NCI-H2196 (cell line): ENCODE data around the gene FOXF2.
A peak's percentile ranks its signal among the peaks of the same experiment; 100 is the strongest.

Experiments
- DNase-seq: peaks from one replicate; lab custom pipeline; 2025; ENCODE audit not compliant: unreplicated experiment; lab: John Stamatoyannopoulos, UW

FOXF2 gene

GRCh38 chr6:1390133-1390945 is 963 bp downstream of the FOXF2 start:
- DNase-seq, result no peak

DNA sequence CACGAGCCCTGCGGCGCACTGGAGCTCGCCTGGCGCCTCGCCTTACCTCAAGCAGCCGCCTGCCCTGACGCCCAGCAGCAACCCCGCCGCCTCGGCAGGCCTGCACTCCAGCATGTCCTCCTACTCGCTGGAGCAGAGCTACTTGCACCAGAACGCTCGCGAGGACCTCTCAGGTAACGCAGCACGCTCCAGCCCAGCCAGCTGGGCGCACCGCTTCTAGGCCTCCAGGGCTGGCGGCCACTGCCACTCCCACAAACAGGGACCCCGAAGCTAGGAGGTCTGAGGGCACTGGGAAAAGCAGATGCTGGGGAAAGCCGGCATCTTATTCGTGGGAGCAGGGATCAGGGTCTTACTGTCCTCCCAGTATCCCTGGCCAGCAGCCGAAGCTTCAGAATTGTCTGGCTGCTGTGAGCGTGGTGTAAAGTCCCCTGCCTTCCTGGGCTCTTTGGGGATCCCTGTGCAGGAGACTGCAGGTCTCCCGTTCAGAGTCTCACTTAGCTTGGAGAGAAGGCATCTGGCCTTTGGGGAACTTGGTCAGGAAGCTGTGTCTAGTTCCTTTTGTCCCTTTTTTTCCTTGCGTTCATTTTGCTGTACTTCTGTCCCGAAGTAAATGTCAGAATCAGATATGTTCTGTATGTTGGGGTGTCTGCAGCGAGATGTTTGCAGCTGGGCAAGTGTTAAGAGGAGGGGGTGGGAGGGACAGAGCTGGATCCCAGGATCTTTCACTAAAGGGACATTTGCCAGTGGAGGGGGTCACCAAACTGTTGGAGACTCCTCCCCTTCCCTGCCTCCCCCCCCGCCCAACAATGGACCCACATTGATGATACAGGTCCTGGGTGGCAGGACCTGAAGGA is 1.8 kb downstream of the FOXF2 start:
- no peak for DNase-seq

- no peak for DNase-seq
These were observed 2.5 kb downstream of the FOXF2 start for GRCh38 chr6:1391800-1392309.

DNA sequence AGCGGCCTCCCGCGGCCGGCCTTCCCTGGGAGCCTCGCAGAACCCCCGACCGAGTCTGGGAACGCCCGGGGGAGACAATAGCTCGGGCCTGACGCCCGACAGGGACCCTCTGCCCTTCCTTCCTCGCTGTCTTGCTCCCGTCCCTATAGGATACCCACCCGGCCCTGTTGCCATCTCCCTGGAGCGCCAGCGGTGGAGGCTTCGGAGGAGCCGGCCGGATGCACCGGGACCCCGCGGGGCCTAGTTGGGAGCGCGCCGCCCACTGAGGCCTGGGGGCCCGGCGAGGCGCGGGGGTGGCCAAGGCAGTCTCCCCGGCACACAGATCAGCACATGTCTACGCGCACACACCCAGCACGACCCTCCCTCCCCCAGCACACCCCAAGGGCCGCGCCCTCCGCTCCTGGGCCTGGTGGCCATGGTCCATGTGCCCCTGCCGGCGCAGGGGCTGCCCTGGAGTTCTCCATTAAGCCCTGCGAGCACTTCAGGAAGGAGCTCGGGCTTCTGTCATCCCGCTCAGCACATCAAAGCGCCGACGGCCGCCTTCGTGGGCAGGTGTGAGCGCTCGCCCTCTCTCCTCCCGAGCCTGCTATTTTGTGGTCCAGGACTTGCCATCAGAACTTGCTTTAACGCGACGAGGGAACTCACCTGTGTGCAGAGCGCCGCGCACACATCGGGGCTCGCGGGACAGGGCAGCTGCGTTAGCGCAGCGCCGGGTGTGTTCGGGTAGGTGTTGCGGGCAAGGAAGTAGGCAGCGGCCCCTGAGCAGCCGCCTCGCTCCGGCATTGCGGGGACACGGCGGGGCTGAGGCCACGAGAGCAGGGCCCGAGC is 3.7 kb downstream of the FOXF2 start:
- no peak for DNase-seq

DNA sequence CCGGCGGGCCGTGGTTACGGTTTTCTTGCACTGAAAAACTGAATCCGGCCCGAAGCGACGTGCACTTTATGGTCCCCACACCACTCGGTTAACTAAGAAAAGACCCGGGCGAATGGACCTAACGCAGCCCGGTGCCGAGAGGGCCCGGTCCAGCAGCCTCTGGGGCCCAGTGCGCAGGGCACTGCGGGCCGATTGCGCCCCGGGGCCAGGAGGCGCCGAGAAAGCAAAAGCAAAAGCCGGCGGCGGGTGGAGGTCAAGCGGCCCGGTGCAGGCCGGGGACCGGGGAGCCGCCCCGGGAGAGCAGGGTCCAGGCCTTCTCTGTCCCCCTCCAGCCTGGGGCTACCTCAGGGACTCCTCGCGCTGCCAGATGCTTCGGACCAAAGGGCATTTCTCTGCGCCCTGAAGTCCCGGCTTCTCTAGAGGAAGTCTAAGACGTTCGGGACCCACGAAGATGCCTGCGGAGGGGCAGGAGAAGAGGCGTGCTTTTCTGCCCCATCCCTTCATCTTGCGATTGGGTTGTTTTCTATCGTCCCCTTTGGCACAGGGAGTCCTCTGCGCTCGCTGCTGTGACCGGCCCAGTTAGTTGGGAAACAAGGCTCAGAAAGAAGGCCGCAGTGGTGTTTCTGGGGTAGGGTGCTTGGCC is 4.4 kb downstream of the FOXF2 start:
- DNase-seq, result no peak

DNA sequence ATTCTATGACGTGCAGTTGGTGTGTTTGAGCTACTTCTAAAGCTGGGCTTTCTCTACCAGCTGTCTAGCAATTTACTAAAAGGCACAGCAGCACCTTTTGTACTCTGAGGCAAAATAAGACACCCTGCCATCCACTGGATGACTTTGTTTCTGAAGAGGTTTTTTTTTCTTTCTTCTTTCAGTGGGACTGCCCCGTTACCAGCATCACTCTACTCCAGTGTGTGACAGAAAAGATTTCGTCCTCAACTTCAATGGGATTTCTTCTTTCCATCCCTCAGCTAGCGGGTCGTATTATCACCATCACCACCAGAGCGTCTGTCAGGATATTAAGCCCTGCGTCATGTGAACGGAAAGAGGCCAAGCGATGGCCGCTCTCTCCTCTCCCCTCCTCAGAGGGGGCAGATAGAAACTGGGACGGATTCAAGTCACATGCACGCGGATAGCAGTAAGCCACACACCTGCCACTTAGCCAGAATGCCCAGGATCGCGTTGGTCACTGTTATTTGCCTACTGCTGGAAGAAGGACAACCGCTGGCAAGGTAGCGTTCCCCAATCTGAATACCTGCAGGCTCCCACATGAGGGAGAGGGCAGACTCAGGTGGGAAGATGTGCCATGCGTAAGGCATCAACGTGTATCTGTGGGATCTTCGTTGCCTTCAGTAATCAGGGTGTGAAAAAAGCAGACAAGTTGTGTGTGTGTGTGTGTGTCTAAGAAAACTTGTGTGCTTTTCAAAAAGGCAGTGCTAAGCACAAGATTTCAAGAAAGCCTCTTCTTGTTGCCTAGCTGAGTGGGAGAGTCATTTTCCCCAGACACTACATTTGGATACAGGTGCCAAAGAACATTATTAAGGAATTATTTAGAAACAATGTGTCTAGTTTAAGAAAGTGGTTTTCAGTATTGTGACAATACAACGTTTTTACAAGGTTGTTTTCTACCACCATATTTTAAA is 5.4 kb downstream of the FOXF2 start:
- DNase-seq, result no peak

DNA sequence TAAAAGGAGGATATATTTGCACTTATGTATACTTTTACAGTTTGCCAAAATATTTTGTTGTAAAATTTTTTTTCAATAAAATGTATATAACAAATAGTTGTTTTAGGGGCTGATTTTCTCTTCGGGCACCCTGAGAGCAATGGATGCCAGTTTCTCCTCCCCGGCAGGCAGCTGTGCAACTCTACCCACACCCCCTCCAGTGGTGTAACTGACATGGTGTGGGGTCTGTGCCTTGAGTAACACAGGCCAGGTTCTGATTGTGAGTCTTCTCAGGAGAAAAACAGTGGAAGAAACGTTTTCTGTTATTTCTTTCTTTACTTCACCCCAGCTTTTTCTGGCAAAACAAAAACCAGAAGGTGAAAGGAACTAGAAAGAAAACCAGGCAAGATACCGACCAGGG is 6.1 kb downstream of the FOXF2 start:
- DNase-seq, result no peak

- DNase-seq, result no peak
These were observed 6.8 kb downstream of the FOXF2 start for GRCh38 chr6:1395941-1396908.

DNA sequence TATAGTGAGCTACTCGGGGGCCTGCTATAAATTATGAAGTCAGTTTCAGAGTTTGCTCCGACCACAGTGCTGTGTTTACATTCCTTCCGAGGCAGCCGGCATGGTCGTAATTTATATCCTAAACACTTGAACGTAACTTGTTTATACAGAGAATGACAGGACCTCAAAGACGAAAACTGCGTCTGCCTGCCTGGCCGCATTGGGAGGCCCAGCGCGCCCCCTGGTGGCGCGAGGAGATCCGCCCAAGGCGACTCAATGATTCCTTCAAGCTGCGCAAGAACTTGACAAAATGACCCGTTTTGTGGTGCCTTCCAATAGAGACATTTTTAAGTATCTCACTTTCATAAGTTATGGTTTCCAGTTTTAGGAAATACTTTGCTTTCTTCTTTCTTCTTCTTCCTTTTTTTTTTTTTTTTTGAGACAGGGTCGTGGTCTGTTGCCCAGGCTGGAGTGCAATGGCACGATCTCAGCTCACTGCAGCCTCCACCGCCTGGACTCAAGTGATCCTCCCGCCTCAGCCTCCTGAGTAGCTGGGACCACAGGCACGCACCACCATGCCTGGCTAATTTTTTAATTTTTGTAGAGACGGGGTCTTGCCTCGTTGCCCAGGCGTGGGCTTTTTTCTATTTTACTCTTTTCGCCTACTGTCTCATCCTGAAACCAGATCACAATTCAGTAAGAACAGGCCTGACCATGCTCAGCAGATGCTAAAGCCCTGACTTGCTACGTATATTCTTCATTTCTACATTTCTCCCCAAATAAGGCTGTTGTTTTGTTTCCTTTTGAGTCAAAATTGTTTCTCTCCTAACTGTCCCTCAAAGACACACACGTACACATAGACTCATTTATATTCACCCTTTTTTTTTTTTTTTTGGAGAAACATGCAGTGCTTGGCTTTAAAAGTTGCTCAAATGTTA is 7.8 kb downstream of the FOXF2 start:
- DNase-seq, result peak; percentile 75

GRCh38 chr6:1399085-1399780 is 9.9 kb downstream of the FOXF2 start:
- DNase-seq, result no peak

- no peak for DNase-seq
These were observed 10.9 kb downstream of the FOXF2 start for GRCh38 chr6:1400126-1400850.

DNA sequence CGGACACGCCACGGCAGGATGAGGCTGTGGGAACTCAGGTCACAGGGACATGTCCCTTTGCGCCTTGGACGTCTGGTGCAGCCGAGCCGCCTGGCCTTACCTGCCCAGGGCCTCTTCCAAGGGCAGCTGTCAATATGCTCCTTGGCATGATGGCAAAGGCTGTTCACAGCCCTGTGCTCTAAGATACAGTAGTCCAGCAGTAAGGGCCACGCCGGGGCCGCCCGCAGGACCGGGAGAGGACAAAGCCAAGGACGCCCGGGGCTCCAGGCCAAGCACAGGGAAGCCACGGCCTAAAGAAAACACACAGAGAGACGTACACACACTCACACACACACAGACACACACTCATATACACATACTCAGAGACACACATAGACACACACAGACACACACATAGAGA is 13.0 kb downstream of the FOXF2 start:
- no peak for DNase-seq

- DNase-seq, result no peak
These were observed 13.5 kb downstream of the FOXF2 start for GRCh38 chr6:1402868-1403267.

- no peak for DNase-seq
These were observed 14.7 kb downstream of the FOXF2 start for GRCh38 chr6:1403851-1404712.

DNA sequence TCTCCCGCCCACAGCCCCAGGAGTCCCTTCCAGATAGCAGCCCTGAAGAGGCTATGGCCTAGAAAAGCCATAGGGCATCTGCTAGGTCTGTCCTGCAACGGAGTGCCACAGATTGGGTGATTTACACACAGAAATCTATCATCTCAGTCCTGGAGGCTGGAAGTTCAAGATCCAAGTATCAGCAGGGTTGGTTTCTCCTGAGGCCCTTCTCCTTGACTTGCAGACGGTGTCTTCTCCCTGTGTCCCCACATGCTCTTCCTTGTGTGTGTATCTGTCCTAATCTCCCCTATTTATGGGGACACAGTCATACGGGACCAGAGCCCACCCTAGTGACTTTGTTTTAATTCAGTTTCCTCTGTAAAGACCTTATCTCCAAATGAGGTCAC is 15.3 kb downstream of the FOXF2 start:
- no peak for DNase-seq
